Astrocyte of the cerebellum (primary cell): ENCODE results near the gene CTIF.
"Not testable (repeated sequence)": the region's sequence is repeated elsewhere in the genome, so short reads cannot be mapped to it uniquely, and the experiment has no call there.

Experiments used
- DNase-seq: peaks from one replicate; pipeline ENCODE4 v3.0.0-alpha.2; 2011; ENCODE audit warnings: low read depth
- H3K4me3 ChIP-seq: 2 replicates; pipeline ENCODE4 v1.5.1; 2011; ENCODE audit warnings: mild to moderate bottlenecking, low read depth, low read length, moderate library complexity
- in situ Hi-C: cut with HindIII; loops from 2 replicates; pipeline ENCODE4 v1.10.0; 2017; ENCODE audit warnings: low sequenced_read_pairs
- TF ChIP-seq, protein P1 (sequence below): IDR thresholded peaks from 2 replicates; pipeline ENCODE4 v1.5.1; 2012; ENCODE audit warnings: low read length, low read depth, moderate library complexity, mild to moderate bottlenecking; ENCODE audit errors: missing control alignments

Gene CTIF

DNA sequence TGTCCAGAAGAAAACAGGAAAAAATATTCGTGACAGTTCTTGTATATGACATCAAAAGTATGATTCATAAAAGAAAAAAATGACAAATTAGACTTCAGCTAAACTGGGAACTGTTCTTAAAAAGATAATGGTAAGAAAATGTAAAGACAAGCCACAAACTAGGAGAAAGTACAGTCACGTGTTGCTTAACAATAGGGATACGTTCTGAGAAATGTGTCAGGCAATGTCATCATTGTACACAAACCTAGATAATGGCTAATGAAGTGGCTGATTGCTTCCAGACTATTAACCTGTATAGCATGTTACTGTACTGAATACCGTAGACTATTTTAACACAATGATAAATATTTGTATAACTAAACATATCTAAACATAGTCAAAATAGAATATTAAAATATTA is 35.9 kb upstream of the CTIF start:
- in situ Hi-C loops = no loop called here
- H3K4me3 ChIP-seq = no peak overlapping the region
- DNase-seq = no peak
- TF ChIP-seq, protein P1, sequence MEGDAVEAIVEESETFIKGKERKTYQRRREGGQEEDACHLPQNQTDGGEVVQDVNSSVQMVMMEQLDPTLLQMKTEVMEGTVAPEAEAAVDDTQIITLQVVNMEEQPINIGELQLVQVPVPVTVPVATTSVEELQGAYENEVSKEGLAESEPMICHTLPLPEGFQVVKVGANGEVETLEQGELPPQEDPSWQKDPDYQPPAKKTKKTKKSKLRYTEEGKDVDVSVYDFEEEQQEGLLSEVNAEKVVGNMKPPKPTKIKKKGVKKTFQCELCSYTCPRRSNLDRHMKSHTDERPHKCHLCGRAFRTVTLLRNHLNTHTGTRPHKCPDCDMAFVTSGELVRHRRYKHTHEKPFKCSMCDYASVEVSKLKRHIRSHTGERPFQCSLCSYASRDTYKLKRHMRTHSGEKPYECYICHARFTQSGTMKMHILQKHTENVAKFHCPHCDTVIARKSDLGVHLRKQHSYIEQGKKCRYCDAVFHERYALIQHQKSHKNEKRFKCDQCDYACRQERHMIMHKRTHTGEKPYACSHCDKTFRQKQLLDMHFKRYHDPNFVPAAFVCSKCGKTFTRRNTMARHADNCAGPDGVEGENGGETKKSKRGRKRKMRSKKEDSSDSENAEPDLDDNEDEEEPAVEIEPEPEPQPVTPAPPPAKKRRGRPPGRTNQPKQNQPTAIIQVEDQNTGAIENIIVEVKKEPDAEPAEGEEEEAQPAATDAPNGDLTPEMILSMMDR = no peak

DNA sequence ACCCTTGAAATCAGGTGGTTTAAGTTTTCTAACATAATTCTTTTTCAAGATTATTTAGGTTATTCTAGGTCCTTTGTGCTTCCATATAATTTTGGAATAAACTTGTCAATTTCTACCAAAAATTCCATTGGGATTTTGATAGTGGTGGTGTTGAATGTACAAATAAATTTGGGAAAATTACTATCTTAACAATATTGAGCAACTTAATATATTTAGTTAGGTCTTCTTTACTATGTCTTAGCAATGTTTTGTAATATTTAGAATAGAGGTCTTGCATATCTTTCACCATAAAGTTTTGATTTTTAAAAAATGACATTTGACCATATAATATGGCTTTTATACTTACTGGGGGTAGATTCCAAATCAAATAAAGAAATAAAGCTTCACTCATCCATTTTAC is 34.0 kb upstream of the CTIF start:
- in situ Hi-C loops = loop anchor here (5.0 kb wide), 1 partner anchor 97 kb away; no protein-coding TSS in a partner anchor
- DNase-seq = no peak
- TF ChIP-seq, protein P1 = no peak

DNA sequence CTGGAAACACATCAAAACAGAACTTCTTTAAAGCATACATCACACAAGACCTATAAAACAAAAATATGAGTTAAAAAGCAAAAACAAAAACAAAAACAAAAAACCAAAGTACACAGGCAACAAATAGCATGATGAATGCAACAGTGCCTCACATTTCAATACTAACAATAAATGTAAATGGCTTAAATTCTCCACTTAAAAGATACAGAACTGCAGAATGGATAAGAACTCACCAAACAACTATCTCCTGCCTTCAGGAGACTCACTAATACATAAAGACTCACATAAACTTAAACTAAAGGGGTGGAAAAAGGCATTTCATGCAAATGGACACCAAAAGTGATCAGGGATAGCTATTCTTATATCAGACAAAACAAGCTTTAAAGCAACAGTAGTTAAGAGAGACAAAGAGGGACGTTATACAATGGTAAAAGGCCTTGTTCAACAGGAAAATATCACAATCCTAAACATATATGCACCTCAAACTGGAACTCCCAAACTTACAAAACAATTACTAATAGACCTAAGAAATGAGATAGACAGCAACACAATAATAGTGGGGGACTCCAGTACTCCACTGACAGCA is 31.8 kb upstream of the CTIF start:
- in situ Hi-C loops = loop anchor here (5.0 kb wide), 1 partner anchor 95 kb away; no protein-coding TSS in a partner anchor
- not testable (repeated sequence) for H3K4me3 ChIP-seq, DNase-seq

More for the DNA sequence above, 34.0 kb upstream of the CTIF start:
- H3K4me3 ChIP-seq = no peak overlapping the region

DNA sequence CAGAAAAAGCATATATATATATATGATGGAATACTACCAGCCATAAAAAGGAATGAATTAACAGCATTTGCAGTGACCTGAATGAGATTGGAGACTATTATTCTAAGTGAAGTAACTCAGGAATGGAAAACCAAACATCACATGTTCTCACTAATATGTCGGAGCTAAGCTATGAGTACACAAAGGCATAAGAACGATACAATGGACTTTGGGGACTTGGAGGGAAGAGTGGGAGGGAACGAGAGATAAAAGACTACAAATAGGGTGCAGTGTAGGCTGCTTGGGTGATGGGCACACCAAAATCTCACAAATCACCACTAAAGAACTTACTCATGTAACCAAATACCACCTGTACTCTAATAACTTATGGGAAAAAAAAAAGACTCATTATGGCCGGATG is 26.3 kb upstream of the CTIF start:
- H3K4me3 ChIP-seq, DNase-seq, in situ Hi-C loops: not testable (repeated sequence)

DNA sequence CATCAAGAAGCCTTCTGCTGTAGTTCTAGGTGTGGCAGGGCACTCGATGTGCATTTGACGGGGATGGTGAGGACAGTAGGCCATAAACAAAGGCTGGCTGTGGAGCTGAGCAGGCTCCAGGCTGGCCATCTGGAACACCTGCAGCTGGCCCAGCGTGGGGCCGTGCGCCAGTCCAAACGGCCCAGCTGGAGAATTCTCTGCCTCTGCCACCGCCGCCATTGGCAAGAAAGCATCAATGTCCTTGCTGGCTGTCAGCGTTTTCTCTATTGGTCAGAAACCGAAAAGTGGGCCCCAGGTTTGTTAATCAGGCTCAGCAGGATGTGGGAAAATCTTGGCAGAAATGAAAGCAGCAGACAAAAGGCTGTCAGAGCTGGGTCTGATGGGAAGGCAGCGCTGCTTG is 24.0 kb upstream of the CTIF start:
- in situ Hi-C loops = no loop called here
- DNase-seq = no peak
- TF ChIP-seq, protein P1 = no peak
- H3K4me3 ChIP-seq = no peak overlapping the region

DNA sequence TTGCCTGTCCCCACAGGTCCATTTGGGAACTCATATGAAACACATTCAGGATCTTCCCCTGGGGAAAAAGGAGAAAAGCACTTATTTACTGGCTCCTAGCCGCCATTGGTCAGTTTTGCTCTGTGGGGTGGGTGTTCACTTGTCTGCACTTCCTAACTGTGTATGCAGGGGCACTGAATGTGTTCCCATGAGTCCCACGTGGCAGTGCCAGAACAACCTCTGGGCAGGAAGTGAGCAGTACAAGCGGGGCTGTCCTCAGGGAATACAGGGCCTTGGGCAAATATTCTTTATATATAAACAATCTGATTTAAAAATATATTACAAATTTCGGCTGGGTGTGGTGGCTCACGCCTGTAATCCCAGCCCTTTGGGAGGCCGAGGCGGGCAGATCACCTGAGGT is 21.8 kb upstream of the CTIF start:
- TF ChIP-seq, protein P1 = no peak
- no peak for DNase-seq
- no peak overlapping the region for H3K4me3 ChIP-seq
- in situ Hi-C loops = no loop called here

DNA sequence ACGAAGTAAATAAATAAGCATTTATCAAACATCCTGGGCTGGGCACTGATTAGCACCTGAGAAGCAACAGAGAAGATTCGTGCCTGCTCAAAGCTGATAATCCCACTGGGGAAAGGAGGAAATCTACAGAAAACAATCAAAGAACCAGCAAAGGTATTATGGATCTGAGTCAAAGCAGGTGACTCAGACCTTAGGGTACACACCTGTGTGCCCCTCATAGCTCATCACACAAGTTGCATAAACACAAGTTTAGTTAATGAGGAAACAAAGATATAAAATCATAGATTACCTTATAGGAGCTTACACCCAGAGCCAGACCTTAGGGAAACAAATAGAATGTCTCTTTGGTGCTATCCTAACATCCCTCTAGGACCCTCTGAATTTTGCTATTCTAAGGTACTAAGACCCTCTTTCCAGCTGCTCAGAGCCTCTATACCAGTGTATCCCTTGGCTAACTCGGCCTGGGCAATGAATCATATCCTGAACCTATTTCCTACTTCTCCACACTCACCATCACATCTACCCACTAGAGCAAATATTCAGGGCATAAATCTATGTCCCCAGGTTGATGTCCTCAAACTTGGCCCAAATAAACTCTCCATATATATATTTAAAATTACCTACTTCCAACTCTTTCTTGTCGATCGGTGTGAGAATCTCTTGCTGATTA is 19.3 kb upstream of the CTIF start:
- H3K4me3 ChIP-seq = no peak overlapping the region
- no peak for DNase-seq
- in situ Hi-C loops = no loop called here
- TF ChIP-seq, protein P1 = no peak
